ENCODE results near the gene HSP90AB1. TPM values are rescaled to one million over a fixed set of nuclear protein-coding genes. Genes with fewer than 3 reads are reported as not detected.

HSP90AB1 gene
- total and polyA plus RNA-seq, 2 experiments from 2014 or later = 440 to 891 TPM

- Histone ChIP-seq H3K27ac (no peak overlapping the region), H3K27me3 (peaks cover 60% of the 10 kb centered on the region), H4K20me1 (ENCODE audit: insufficient read depth, poor library complexity, severe bottlenecking) (no peaks in the 10 kb centered on the region), H2AFZ (no peak overlapping the region), H3K9me2 (replicated peaks; ENCODE audit: insufficient read depth) (no peaks in the 10 kb centered on the region), H3K79me2 (no peaks in the 10 kb centered on the region), H3K4me1 (ENCODE audit: insufficient read depth) (no peaks in the 10 kb centered on the region), H3K36me3 (replicated peaks; ENCODE audit: insufficient read depth, low read depth) (no peaks in the 10 kb centered on the region), H3K4me3 (no peak overlapping the region), H3K4me2 (no peak overlapping the region), H3K9me3 (ENCODE audit: low read depth) (no peaks in the 10 kb centered on the region)
- TF ChIP-seq CTCF (IDR thresholded peaks at IDR 0.05; ENCODE audit: poor library complexity) (no peak), EZH2 (IDR thresholded peaks at IDR 0.05; ENCODE audit: borderline replicate concordance) (no peak), EZH2phosphoT487 (IDR thresholded peaks at IDR 0.05; ENCODE audit: low read depth, severe bottlenecking, unreplicated experiment) (no peak)
- no peak for DNase-seq (ENCODE audit: low spot score)
- WGBS (ENCODE audit: low lambda C conversion rate, missing lambda C conversion rate) = 86% methylated on average over 7 of the region's 7 CpGs
Observed at GRCh38 chr6:44277763-44278162, 30.9 kb downstream of the HSP90AB1 start.

GRCh38 chr6:44278315-44278714, 31.4 kb downstream of the HSP90AB1 start:
- no peak for DNase-seq (ENCODE audit: low spot score)
- no peak overlapping the region for H2AFZ ChIP-seq
- no peaks in the 10 kb centered on the region for H3K4me1 ChIP-seq (ENCODE audit: insufficient read depth)
- no peaks in the 10 kb centered on the region for H4K20me1 ChIP-seq (ENCODE audit: insufficient read depth, poor library complexity, severe bottlenecking)
- H3K4me2 ChIP-seq = no peak overlapping the region
- no peaks in the 10 kb centered on the region for H3K36me3 ChIP-seq (replicated peaks; ENCODE audit: insufficient read depth, low read depth)
- no peak overlapping the region for H3K27ac ChIP-seq
- no peaks in the 10 kb centered on the region for H3K79me2 ChIP-seq
- H3K9me2 ChIP-seq (replicated peaks; ENCODE audit: insufficient read depth) = no peaks in the 10 kb centered on the region
- no peaks in the 10 kb centered on the region for H3K9me3 ChIP-seq (ENCODE audit: low read depth)
- H3K27me3 ChIP-seq = peaks cover 61% of the 10 kb centered on the region
- TF ChIP-seq EZH2 (IDR thresholded peaks at IDR 0.05; ENCODE audit: borderline replicate concordance) (no peak), EZH2phosphoT487 (IDR thresholded peaks at IDR 0.05; ENCODE audit: low read depth, severe bottlenecking, unreplicated experiment) (no peak), CTCF (IDR thresholded peaks at IDR 0.05; ENCODE audit: poor library complexity) (no peak)
- 63% methylated on average over 3 of the region's 3 CpGs for WGBS (ENCODE audit: low lambda C conversion rate, missing lambda C conversion rate)
- H3K4me3 ChIP-seq = no peak overlapping the region

GRCh38 chr6:44278774-44279697, 32.1 kb downstream of the HSP90AB1 start:
- TF ChIP-seq CTCF (IDR thresholded peaks at IDR 0.05; ENCODE audit: poor library complexity) (no peak), EZH2 (IDR thresholded peaks at IDR 0.05; ENCODE audit: borderline replicate concordance) (no peak), EZH2phosphoT487 (IDR thresholded peaks at IDR 0.05; ENCODE audit: low read depth, severe bottlenecking, unreplicated experiment) (no peak)
- Histone ChIP-seq H3K4me1 (ENCODE audit: insufficient read depth) (no peaks in the 10 kb centered on the region), H3K9me3 (ENCODE audit: low read depth) (no peaks in the 10 kb centered on the region), H3K27ac (no peak overlapping the region), H3K79me2 (no peaks in the 10 kb centered on the region), H3K9me2 (replicated peaks; ENCODE audit: insufficient read depth) (no peaks in the 10 kb centered on the region), H3K4me3 (no peak overlapping the region), H3K36me3 (replicated peaks; ENCODE audit: insufficient read depth, low read depth) (no peaks in the 10 kb centered on the region), H3K4me2 (no peak overlapping the region), H2AFZ (no peak overlapping the region), H4K20me1 (ENCODE audit: insufficient read depth, poor library complexity, severe bottlenecking) (no peaks in the 10 kb centered on the region), H3K27me3 (peaks cover 61% of the 10 kb centered on the region)
- 69% methylated on average over 9 of the region's 9 CpGs for WGBS (ENCODE audit: low lambda C conversion rate, missing lambda C conversion rate)
- DNase-seq (ENCODE audit: low spot score) = no peak

Data from hepatocyte (in vitro differentiated cells).